ENCODE measurements around the gene SPATC1L.
A peak's percentile ranks its signal among the peaks of the same experiment; 100 is the strongest.
"Not testable (repeated sequence)": the region's sequence is repeated elsewhere in the genome, so short reads cannot be mapped to it uniquely, and the experiment has no call there.

Gene SPATC1L

DNA sequence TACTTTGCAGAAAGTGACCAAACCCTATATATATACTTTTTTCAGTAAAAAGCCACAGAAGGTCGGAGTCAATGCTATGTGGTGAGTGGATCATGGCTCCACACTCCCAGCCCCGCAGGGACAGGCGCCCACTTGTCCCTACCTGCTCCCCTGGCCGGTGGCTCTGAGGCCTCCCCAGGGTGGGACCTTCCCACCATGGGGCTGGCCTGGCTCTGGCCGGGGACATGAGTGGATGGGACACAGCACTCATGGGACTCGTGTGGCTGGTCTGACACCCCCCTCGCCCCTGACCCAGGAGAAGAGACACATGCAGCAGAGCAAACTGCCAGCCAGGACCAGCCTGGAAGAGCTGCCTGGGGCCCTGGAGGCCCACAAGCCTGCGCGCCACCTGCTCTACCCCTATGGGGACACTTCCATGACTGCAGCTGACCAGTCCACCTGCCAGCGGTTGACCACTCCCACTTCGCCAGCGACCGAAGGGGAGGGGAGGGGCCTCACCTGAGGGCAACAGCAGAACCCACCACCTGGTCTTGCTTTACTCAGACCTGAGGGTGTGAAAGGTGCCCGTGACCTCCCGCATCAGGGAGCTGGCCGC is 2.2 kb downstream of the SPATC1L start:
- no peak for DNase-seq

DNA sequence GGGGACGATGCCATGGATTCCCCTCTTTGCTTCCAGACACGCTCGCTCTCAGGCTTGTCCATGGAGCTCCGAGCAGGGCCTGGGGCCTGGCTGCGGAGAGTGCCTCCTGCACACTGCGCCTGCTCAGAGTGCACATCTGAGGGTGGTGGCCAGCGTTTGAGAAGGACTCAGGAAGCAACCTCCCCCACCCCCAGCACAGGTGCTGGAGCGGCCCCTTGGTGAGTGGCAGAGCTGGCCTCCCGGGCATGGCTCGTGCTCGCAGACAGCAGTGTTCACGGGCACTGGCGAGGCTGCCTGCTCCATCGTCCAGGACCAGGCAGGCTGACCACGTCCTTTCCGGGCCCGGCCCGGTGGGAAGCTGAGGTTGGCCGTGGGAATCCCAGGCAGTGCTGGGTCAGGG is 2.8 kb downstream of the SPATC1L start:
- DNase-seq = no peak

DNA sequence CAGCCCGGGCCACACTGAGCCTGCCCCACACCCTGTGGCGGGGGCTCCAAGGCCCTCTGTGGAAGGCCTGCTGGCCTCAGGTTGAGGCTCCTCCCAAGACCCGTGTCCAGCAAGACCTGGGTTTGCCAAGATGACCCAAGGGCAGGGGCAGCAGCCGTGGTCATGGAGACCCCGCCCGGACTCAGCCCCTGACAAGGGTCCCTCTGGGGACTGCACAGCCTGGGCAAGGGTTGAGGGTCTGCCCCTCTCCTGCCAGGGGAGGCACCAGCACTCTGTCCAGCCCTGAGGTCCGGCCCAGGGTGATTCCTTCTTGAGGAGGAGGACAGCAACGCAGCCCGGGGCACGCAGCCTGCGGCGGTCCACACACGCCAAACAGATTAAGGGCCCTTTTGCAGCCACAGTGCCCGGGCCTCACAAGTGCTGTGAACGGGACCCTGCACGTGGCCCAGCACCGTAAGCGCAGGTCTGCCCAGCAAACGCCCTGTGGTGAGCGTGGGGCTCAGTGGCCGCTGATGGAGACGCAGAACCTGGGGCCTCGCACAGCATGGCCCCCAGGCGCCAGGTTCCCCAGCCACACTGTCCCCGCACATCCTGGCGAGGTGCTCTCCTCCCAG is 3.4 kb downstream of the SPATC1L start:
- DNase-seq = no peak

- no peak for DNase-seq
These were observed 4.1 kb downstream of the SPATC1L start for GRCh38 chr21:46180079-46180722.

DNA sequence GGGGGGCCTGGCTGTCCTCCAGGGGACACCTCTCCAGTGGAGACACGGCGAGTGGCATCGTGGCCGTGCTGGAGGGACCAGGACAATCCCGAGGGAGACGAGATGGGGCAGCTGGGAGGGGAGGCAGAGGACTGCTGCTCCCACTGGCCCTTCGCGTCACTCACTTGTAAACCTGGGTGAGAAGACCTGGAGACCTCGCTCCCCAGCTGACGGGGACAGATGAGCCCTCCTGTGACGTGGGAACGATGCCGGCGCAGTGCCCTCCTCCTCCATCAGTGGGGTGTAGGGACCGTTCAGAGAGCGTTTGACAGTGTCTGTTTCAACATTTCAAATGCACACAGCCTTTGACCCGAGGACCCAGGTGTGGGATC is 4.6 kb downstream of the SPATC1L start:
- DNase-seq = no peak

GRCh38 chr21:46178961-46179360 is 5.3 kb downstream of the SPATC1L start:
- no peak for DNase-seq

- DNase-seq = not testable (repeated sequence)
These were observed 7.7 kb downstream of the SPATC1L start for GRCh38 chr21:46176443-46177129.

- no peak for DNase-seq
These were observed 10.7 kb downstream of the SPATC1L start for GRCh38 chr21:46173573-46173972.

DNA sequence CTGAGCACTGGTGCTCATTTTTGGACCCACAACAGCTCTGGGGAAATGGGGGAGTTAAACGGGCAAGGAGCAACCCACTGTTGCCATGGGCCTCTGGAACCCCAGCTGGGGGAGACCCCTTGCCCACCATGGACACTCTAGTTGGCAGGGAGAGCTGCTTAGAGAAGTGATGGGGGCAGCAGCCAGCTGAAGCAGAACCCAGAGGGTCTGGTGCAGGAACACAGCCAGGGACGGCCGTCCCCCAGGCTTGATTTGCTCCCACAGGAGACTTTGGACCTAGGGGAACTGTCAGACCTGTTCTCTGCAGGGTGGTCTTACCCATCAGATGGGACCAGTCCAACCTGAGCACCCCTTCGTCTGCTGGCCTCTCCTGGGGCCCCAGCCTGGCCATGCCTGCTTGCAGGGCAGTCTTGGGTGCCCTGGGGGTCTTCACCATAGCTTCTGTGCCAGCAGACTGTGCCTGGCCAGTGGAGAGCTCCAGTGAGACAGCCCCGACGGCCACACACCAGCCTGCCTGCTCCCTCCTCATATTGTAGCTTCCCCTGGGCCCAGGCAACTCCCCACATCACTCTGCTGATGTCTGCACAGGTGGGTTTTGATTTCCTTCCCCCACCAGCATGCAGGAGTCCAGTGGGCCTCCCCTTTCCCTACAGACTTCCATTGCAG is 11.3 kb downstream of the SPATC1L start:
- DNase-seq = no peak

GRCh38 chr21:46171996-46172862 is 12.0 kb downstream of the SPATC1L start:
- DNase-seq = no peak

- DNase-seq = no peak
These were observed 12.7 kb downstream of the SPATC1L start for GRCh38 chr21:46171585-46171984.

DNA sequence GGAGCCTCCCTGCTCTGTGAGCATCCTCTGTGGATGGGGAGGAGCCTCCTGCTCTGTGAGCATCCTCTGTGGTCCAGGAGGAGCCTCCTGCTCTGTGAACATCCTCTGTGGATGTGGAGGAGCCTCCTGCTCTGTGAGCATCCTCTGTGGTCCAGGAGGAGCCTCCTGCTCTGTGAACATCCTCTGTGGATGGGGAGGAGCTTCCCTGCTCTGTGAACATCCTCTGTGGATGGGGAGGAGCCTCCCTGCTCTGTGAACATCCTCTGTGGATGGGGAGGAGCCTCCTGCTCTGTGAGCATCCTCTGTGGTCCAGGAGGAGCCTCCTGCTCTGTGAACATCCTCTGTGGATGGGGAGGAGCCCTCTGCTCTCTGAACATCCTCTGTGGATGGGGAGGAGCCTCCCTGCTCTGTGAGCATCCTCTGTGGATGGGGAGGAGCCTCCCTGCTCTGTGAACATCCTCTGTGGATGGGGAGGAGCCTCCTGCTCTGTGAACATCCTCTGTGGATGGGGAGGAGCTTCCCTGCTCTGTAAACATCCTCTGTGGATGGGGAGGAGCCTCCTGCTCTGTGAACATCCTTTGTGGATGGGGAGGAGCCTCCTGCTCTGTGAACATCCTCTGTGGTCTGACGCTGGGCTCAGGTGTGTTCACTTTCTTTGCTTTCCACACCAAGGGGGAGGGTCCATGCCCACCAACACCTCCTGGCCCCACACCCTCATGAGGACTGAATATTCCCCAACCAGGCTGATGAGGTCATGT is 13.6 kb downstream of the SPATC1L start:
- peak; percentile 11 for DNase-seq

GRCh38 chr21:46168659-46169386 is 15.4 kb downstream of the SPATC1L start:
- no peak for DNase-seq

- no peak for DNase-seq
These were observed 16.0 kb downstream of the SPATC1L start for GRCh38 chr21:46168238-46168637.

- DNase-seq = no peak
These were observed 19.2 kb downstream of the SPATC1L start for GRCh38 chr21:46165098-46165497.

DNA sequence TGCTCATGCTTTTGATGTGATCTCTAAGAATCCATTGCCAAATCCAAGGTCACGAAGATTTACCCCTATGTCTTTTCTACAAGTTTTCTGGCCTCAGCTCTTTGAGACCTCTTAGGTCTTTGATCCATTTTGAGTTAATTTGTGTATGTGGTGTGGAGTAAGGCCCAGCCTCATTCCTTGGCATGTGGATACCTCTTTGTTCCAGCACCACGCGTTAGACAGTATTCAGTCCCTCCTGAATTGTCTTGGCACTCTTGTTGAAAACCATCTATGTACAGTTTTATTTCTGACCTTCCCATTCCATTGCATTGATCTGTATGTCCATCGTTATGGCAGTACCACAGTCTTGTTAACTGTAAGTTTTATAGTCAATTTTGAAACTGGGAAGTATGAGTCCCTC is 20.9 kb downstream of the SPATC1L start:
- no peak for DNase-seq

DNA sequence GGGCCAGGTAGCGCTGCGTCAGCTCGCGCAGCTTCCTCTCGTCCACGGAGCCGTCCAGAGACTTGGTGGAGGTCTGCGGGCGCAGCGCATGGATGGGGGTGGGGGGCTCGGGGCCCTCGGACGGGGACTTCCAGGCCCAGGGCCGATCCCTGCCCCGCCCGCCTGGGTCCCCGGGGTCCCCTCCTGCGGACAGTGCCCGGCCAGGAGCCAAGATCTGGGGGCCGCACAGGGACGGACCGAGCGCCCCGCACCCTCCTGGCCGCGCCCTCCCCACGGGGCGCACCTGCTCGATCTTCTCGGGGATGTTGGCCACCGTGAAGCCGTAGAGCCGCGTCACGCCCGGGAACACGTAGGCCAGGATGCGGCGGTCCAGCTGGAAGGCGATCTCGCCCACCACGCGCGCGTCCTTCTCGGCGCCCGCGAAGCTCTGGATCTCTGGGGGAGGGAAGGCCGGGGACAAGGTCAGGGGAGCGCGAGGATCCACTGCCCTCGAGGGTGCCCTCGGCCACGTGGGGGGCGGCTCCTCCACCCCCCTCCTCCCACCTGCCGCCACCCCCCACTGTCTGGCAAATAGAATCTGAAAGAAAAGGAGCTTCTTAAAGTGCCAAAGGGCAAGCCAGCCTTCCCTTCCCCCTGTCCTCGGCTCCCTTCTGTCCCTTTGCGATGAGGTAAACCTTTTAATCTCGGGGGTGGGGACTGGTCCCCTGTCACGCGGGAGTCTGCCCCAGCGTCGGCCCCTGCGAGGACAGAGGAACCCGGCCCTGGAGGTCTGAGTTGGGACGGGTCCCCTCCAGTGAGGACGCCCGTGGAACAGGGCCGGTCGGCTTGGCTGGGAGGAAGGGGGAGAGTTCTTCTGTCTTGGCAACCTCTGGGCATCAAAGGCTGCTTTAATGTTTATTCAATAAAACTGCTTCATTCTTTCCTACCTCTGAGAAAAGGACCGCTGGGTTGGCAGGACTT is 22.3 kb downstream of the SPATC1L start:
- DNase-seq = no peak

GRCh38 chr21:46160907-46161632 is 23.2 kb downstream of the SPATC1L start:
- DNase-seq = peak; percentile 15

DNA sequence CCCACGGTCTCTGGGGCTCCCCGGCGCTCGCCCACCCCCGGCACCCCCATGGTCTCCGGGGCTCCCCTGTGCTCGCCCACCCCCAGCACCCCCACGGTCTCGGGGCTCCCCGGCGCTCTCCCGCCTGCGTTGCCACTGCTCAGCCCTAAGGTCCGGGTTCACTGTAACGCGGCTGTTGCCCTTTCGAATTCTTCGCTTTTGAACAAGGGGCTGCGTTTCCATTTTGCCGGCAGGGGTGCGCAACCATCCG is 23.7 kb downstream of the SPATC1L start:
- no peak for DNase-seq
